A673 (cell line): Measurements from ENCODE around the gene MARVELD3.

Experiments used
- EZH2 ChIP-seq: fragments of 200-600 bp; sonication (generic); IDR thresholded peaks from 2 replicates; pipeline ENCODE4 v1.6.1; 2017; ENCODE audit warnings: borderline replicate concordance, low read depth, mild to moderate bottlenecking, mixed read lengths, antibody characterized with exemption, low read length; ENCODE audit not compliant: poor library complexity, severe bottlenecking
- TF ChIP-seq, protein P1 (sequence below): fragments of 300-800, 200-600 bp; sonication (generic); conservative IDR thresholded peaks from 2 replicates; pipeline ENCODE4 v1.5.1; 2017; ENCODE audit warnings: low read depth, mild to moderate bottlenecking, antibody characterized with exemption, low read length, moderate library complexity, mixed read lengths

DNA sequence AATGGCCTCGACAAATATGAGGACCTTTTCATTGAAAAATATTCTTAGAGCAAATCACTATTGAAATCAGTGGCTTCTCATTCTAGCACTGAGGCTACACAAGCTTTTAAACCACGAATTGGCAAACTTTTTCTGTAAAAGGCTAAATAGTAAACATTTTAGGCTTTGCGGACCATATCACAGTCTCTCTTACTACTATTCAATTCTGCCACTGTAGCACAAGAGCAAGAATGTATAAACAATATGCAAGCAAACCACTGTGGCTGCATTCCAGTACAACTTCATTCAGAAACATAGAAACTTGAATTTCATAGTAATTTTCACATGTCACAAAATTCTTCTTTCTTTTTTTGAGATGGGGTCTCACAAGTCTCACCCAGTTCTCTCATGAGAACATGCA, 49.4 kb downstream of the MARVELD3 start:
- TF ChIP-seq, protein P1, sequence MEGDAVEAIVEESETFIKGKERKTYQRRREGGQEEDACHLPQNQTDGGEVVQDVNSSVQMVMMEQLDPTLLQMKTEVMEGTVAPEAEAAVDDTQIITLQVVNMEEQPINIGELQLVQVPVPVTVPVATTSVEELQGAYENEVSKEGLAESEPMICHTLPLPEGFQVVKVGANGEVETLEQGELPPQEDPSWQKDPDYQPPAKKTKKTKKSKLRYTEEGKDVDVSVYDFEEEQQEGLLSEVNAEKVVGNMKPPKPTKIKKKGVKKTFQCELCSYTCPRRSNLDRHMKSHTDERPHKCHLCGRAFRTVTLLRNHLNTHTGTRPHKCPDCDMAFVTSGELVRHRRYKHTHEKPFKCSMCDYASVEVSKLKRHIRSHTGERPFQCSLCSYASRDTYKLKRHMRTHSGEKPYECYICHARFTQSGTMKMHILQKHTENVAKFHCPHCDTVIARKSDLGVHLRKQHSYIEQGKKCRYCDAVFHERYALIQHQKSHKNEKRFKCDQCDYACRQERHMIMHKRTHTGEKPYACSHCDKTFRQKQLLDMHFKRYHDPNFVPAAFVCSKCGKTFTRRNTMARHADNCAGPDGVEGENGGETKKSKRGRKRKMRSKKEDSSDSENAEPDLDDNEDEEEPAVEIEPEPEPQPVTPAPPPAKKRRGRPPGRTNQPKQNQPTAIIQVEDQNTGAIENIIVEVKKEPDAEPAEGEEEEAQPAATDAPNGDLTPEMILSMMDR, result no peak
- no peak for TF ChIP-seq EZH2
